ENCODE results near the gene PICK1.

Gene PICK1

GRCh38 chr22:38068641-38069371, 11.6 kb downstream of the PICK1 start:
- no peak for DNase-seq (ENCODE audit: low read depth)
- no peak for TF ChIP-seq CTCF (IDR thresholded peaks at IDR 0.05; ENCODE audit: low read depth, low read length, missing control alignments)
- no peak overlapping the region for H3K4me3 ChIP-seq (ENCODE audit: low read depth, low read length)

GRCh38 chr22:38069372-38070249, 12.4 kb downstream of the PICK1 start:
- TF ChIP-seq CTCF (IDR thresholded peaks at IDR 0.05; ENCODE audit: low read depth, low read length, missing control alignments): peak; percentile 14
- DNase-seq (ENCODE audit: low read depth): peak; percentile 13
- no peak overlapping the region for H3K4me3 ChIP-seq (ENCODE audit: low read depth, low read length)

- DNase-seq (ENCODE audit: low read depth): no peak
- TF ChIP-seq CTCF (IDR thresholded peaks at IDR 0.05; ENCODE audit: low read depth, low read length, missing control alignments): no peak
- H3K4me3 ChIP-seq (ENCODE audit: low read depth, low read length): no peak overlapping the region
These were observed 13.2 kb downstream of the PICK1 start for GRCh38 chr22:38070250-38070921.

GRCh38 chr22:38071421-38072321, 14.5 kb downstream of the PICK1 start:
- no peak for DNase-seq (ENCODE audit: low read depth)

GRCh38 chr22:38072322-38073149, 15.3 kb downstream of the PICK1 start:
- no peak for TF ChIP-seq CTCF (IDR thresholded peaks at IDR 0.05; ENCODE audit: low read depth, low read length, missing control alignments)
- no peak overlapping the region for H3K4me3 ChIP-seq (ENCODE audit: low read depth, low read length)

More at GRCh38 chr22:38071421-38072321, 14.5 kb downstream of the PICK1 start:
- no peak for TF ChIP-seq CTCF (IDR thresholded peaks at IDR 0.05; ENCODE audit: low read depth, low read length, missing control alignments)
- H3K4me3 ChIP-seq (ENCODE audit: low read depth, low read length): no peak overlapping the region

More at GRCh38 chr22:38072322-38073149, 15.3 kb downstream of the PICK1 start:
- DNase-seq (ENCODE audit: low read depth): no peak

All from GM12864 (cell line).